ENCODE results near the gene ANKRD13D. TPM values are rescaled to one million over a fixed set of nuclear protein-coding genes. Genes with fewer than 3 reads are reported as not detected.

ANKRD13D gene
- total and polyA plus RNA-seq, 7 donors, result 4.1 to 8.6 (median 7.0) TPM

DNA sequence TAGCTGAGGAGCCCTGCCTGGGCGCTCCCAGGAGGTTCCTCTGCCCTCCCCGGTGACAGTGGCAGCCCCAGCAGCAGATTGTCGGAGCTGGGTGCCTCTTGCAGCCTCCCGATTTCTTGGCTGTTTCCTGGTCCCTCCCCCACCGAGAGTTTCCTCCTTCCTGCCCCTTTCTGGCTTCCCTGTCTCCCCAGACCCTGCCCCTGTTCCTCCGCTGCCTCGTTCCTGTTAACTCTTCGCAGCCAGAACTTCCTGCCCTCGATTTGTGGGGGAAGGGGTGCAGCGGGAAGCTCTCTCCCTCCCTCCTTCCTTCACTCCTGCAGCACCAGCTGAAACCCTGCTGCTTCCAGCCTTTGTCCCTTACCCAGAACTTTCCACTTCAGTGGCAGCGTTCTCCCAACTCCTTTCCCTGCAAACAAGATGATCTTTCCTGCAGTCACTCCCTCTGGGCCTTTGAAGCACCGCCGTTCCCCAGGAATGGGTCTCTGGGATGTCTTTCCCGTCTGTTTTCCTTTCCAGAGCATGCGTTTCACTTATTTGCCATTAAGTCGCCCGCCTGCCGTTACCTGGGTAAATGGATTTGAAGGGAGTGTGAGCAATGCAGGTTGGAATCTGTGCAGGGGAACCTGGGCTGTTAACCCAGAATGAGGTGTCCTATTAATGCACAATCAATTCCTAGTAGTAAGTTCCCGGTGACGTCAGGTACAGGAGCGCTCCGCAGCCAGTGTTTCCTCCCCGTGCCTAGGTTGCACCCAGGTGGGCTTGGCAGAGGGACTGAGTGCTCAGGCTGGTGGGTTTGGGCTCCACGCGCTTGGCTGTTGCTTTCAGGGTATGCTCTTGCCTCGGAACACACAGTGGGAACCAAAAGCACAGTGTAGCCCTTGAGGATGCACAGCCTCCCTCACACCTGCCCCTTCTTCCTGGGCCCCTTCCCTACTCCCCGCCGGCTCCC lies 18.6 kb upstream of the ANKRD13D start:
- peaks cover 0 to 14% of the 10 kb centered on the region in 2 donors for H3K36me3 ChIP-seq (ENCODE audit: insufficient read depth in 1 of 2, low read depth in 1 of 2)
- DNase-seq, result peak; percentile 55 to 73
- no peaks in the 10 kb centered on the region for H3K9me3 ChIP-seq
- 48 to 58% (median 51%) methylated on average over 28 of the region's 28 CpGs for WGBS, 3 donors
- H3K4me1 ChIP-seq, result peaks cover 82% of the 10 kb centered on the region
- intact Hi-C loops (cut with DNase I), result no loop called here
- peak overlapping the region; percentile 51 for H3K27ac ChIP-seq
- TF ChIP-seq, protein P1, sequence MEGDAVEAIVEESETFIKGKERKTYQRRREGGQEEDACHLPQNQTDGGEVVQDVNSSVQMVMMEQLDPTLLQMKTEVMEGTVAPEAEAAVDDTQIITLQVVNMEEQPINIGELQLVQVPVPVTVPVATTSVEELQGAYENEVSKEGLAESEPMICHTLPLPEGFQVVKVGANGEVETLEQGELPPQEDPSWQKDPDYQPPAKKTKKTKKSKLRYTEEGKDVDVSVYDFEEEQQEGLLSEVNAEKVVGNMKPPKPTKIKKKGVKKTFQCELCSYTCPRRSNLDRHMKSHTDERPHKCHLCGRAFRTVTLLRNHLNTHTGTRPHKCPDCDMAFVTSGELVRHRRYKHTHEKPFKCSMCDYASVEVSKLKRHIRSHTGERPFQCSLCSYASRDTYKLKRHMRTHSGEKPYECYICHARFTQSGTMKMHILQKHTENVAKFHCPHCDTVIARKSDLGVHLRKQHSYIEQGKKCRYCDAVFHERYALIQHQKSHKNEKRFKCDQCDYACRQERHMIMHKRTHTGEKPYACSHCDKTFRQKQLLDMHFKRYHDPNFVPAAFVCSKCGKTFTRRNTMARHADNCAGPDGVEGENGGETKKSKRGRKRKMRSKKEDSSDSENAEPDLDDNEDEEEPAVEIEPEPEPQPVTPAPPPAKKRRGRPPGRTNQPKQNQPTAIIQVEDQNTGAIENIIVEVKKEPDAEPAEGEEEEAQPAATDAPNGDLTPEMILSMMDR (IDR thresholded peaks at IDR 0.05), result no peak
- peak overlapping the region; percentile 49 for H3K4me3 ChIP-seq
- no peaks in the 10 kb centered on the region for H3K27me3 ChIP-seq (ENCODE audit: insufficient read depth in 3 of 3, low read length in 2 of 3)
- ATAC-seq, result no peak

- H3K4me3 ChIP-seq, result peak overlapping the region; percentile 49
- WGBS, 3 donors, result 60 to 83% (median 68%) methylated on average over 5 of the region's 5 CpGs
- H3K36me3 ChIP-seq (ENCODE audit: insufficient read depth in 1 of 2, low read depth in 1 of 2), result peaks cover 0 to 14% of the 10 kb centered on the region in 2 donors
- H3K27ac ChIP-seq, result peak overlapping the region; percentile 71
- intact Hi-C loops (cut with DNase I), result no loop called here
- no peak for ATAC-seq
- H3K27me3 ChIP-seq (ENCODE audit: insufficient read depth in 3 of 3, low read length in 2 of 3), result no peaks in the 10 kb centered on the region
- DNase-seq, result no peak
- H3K9me3 ChIP-seq, result no peaks in the 10 kb centered on the region
- TF ChIP-seq, protein P1 (IDR thresholded peaks at IDR 0.05), result no peak
- H3K4me1 ChIP-seq, result peaks cover 83% of the 10 kb centered on the region
These were observed 17.9 kb upstream of the ANKRD13D start for GRCh38 chr11:67271205-67271540.

GRCh38 chr11:67271541-67272284 lies 17.4 kb upstream of the ANKRD13D start:
- TF ChIP-seq, protein P1 (IDR thresholded peaks at IDR 0.05), result no peak
- peak overlapping the region; percentile 71 for H3K27ac ChIP-seq
- H3K9me3 ChIP-seq, result no peaks in the 10 kb centered on the region
- WGBS, 3 donors, result 27 to 44% (median 31%) methylated on average over 19 of the region's 19 CpGs
- ATAC-seq (peak; percentile 40 to 81 (median 72)), DNase-seq (peak in 1 of 2 donors; percentile 71)
- H3K27me3 ChIP-seq (ENCODE audit: insufficient read depth in 3 of 3, low read length in 2 of 3), result no peaks in the 10 kb centered on the region
- H3K4me3 ChIP-seq, result peak overlapping the region; percentile 49
- peaks cover 87% of the 10 kb centered on the region for H3K4me1 ChIP-seq
- H3K36me3 ChIP-seq (ENCODE audit: insufficient read depth in 1 of 2, low read depth in 1 of 2), result peaks cover 0 to 14% of the 10 kb centered on the region in 2 donors
- intact Hi-C loops (cut with DNase I), result no loop called here

- Histone ChIP-seq H3K27ac (peak overlapping the region; percentile 71), H3K4me3 (peak overlapping the region; percentile 49), H3K36me3 (ENCODE audit: insufficient read depth in 1 of 2, low read depth in 1 of 2) (peaks cover 0 to 14% of the 10 kb centered on the region in 2 donors), H3K4me1 (peaks cover 90% of the 10 kb centered on the region), H3K27me3 (ENCODE audit: insufficient read depth in 3 of 3, low read length in 2 of 3) (no peaks in the 10 kb centered on the region), H3K9me3 (no peaks in the 10 kb centered on the region)
- ATAC-seq (no peak), DNase-seq (peak in 1 of 2 donors; percentile 55)
- TF ChIP-seq, protein P1 (IDR thresholded peaks at IDR 0.05), result no peak
- intact Hi-C loops (cut with DNase I), result no loop called here
- 47 to 62% (median 50%) methylated on average over 22 to 23 of the region's 23 CpGs for WGBS, 3 donors
These were observed 16.5 kb upstream of the ANKRD13D start for GRCh38 chr11:67272327-67273259.
